NB4 (cell line): Measurements from ENCODE around the gene TMPRSS5.

ENCODE experiments used
- MAX ChIP-seq: IDR thresholded peaks from 2 replicates; pipeline ENCODE4 v1.6.1; 2011; ENCODE audit warnings: low read depth, low read length
- POLR2A ChIP-seq: IDR thresholded peaks from 2 replicates; pipeline ENCODE4 v1.6.1; 2011; ENCODE audit warnings: mild to moderate bottlenecking; ENCODE audit not compliant: insufficient read length; ENCODE audit errors: extremely low read depth

GRCh38 chr11:113684496-113684895 lies 21.6 kb downstream of the TMPRSS5 start:
- no peak for TF ChIP-seq POLR2A
- TF ChIP-seq MAX = no peak
